PC-3 (cell line): ENCODE results near the gene PDLIM1. TPM values are rescaled to one million over a fixed set of nuclear protein-coding genes. Genes with fewer than 3 reads are reported as not detected.

Experiments used
- ATAC-seq: fragments of 200-7000 bp; cut with Tn5 transposase; 2 replicates; pipeline ENCODE4 v1.9.1; 2020; ENCODE audit warnings: mild to moderate bottlenecking, moderate library complexity
- BruUV-seq: library from RNA; stranded (reverse); fragments of 400-500 nt; replicated peaks from 2 replicates; lab custom pipeline; 2021; lab: Mats Ljungman, UMichigan
- CTCF ChIA-PET: fragments of 300-600 bp; sonication (Branson Sonifier 250); formaldehyde crosslinking; loops from one replicate; lab custom pipeline; 2022; ENCODE audit warnings: antibody characterized with exemption; lab: Charles Lee
- POLR2A ChIA-PET: fragments of 300-600 bp; sonication (Branson Sonifier 250); formaldehyde crosslinking; loops from one replicate; lab custom pipeline; 2022; ENCODE audit warnings: antibody characterized with exemption; ENCODE audit not compliant: unreplicated experiment; lab: Charles Lee
- DNase-seq: peaks from one replicate; pipeline ENCODE4 v3.0.0-alpha.2; 2015
- H2AFZ ChIP-seq: fragments of 300-600 bp; sonication (generic); 2 replicates; pipeline ENCODE4 v1.6.0; 2016; ENCODE audit warnings: antibody characterized with exemption, low read length
- H3F3A ChIP-seq: fragments of 300-600 bp; sonication (generic); one replicate; pipeline ENCODE4 v1.6.0; 2017; ENCODE audit warnings: antibody characterized with exemption, low read length, control low read depth, mild to moderate bottlenecking; ENCODE audit not compliant: unreplicated experiment
- H3K27ac ChIP-seq: fragments of 300-600 bp; sonication (generic); 2 replicates; pipeline ENCODE4 v1.5.1; 2016; ENCODE audit warnings: mild to moderate bottlenecking, low read length
- H3K27me3 ChIP-seq: fragments of 300-600 bp; sonication (generic); 2 replicates; pipeline ENCODE4 v1.6.1; 2016; ENCODE audit warnings: low read length, mixed read lengths
- H3K36me3 ChIP-seq: fragments of 300-600 bp; sonication (generic); 2 replicates; pipeline ENCODE4 v1.6.1; 2016; ENCODE audit warnings: low read depth, mixed run types, low read length, mixed read lengths
- H3K4me1 ChIP-seq: fragments of 300-600 bp; sonication (generic); 2 replicates; pipeline ENCODE4 v1.5.1; 2016; ENCODE audit warnings: low read length; ENCODE audit not compliant: insufficient read depth
- H3K4me2 ChIP-seq: fragments of 300-600 bp; sonication (generic); 2 replicates; pipeline ENCODE4 v1.6.0; 2016; ENCODE audit warnings: low read length
- H3K4me3 ChIP-seq: fragments of 300-600 bp; sonication (generic); 2 replicates; pipeline ENCODE4 v1.5.1; 2016; ENCODE audit warnings: mild to moderate bottlenecking, low read length, mixed read lengths
- H3K79me2 ChIP-seq: fragments of 300-600 bp; sonication (generic); 2 replicates; pipeline ENCODE4 v1.6.1; 2017; ENCODE audit warnings: low read length, mixed read lengths
- H3K9ac ChIP-seq: fragments of 300-600 bp; sonication (generic); 2 replicates; pipeline ENCODE4 v1.6.0; 2016; ENCODE audit warnings: mild to moderate bottlenecking, low read length
- H3K9me2 ChIP-seq: fragments of 300-600 bp; sonication (generic); replicated peaks from 2 replicates; pipeline ENCODE4 v1.6.1; 2016; ENCODE audit warnings: mixed run types, low read length, mixed read lengths
- H3K9me3 ChIP-seq: fragments of 300-600 bp; sonication (generic); 2 replicates; pipeline ENCODE4 v1.6.1; 2016; ENCODE audit warnings: low read length, mixed read lengths
- H4K20me1 ChIP-seq: fragments of 300-600 bp; sonication (generic); 2 replicates; pipeline ENCODE4 v1.6.1; 2016; ENCODE audit warnings: low read length, mixed read lengths
- CTCF ChIP-seq: fragments of 300-600 bp; sonication (generic); conservative IDR thresholded peaks from 2 replicates; pipeline ENCODE4 v1.5.1; 2017; ENCODE audit warnings: antibody characterized with exemption, low read depth, mild to moderate bottlenecking, low read length
- EZH2 ChIP-seq: fragments of 300-600 bp; sonication (generic); IDR thresholded peaks from one replicate; pipeline ENCODE4 v1.6.1; 2017; ENCODE audit warnings: antibody characterized with exemption, mild to moderate bottlenecking, low read length; ENCODE audit not compliant: unreplicated experiment
- EZH2phosphoT487 ChIP-seq: fragments of 300-600 bp; sonication (generic); IDR thresholded peaks from 2 replicates; pipeline ENCODE4 v1.6.1; 2018; ENCODE audit warnings: mild to moderate bottlenecking, antibody characterized with exemption, low read length, borderline replicate concordance
- intact Hi-C: fragments of 100-400 bp; cut with micrococcal nuclease; formaldehyde crosslinking; loops from 2 replicates; pipeline ENCODE4 v1.9.0; 2023
- total RNA-seq: library from RNA; depleted of rRNA; stranded (reverse); fragments of >200 nt; gene quantifications from 2 replicates; pipeline ENCODE4 v1.2.3, GENCODE V29; 2014

The PDLIM1 gene
- total RNA-seq, 1 experiment from 2014 or later, result 28.2 TPM

GRCh38 chr10:95337423-95338160 is 46.8 kb upstream of the PDLIM1 start:
- Histone ChIP-seq H3K9me3 (no peaks in the 10 kb centered on the region), H3K4me3 (no peak overlapping the region), H3K9ac (no peak overlapping the region), H3F3A (no peaks in the 10 kb centered on the region), H3K9me2 (no peaks in the 10 kb centered on the region), H4K20me1 (no peaks in the 10 kb centered on the region), H3K4me2 (no peak overlapping the region), H3K36me3 (no peaks in the 10 kb centered on the region), H3K4me1 (peaks cover 29% of the 10 kb centered on the region), H3K27ac (no peak overlapping the region), H3K79me2 (no peaks in the 10 kb centered on the region), H3K27me3 (no peaks in the 10 kb centered on the region), H2AFZ (no peak overlapping the region)
- intact Hi-C loops, result no loop called here
- POLR2A ChIA-PET, result no interaction called here
- DNase-seq, result no peak
- no TSS peak for BruUV-seq
- no peak for ATAC-seq
- TF ChIP-seq CTCF (no peak), EZH2 (no peak), EZH2phosphoT487 (no peak)
- CTCF ChIA-PET, result no interaction called here

GRCh38 chr10:95336702-95337101 is 45.9 kb upstream of the PDLIM1 start:
- no peak overlapping the region for H2AFZ ChIP-seq
- no peak overlapping the region for H3K4me2 ChIP-seq
- H3K79me2 ChIP-seq, result no peaks in the 10 kb centered on the region
- no peaks in the 10 kb centered on the region for H3F3A ChIP-seq
- CTCF ChIA-PET, result interaction anchor here (0.6 kb wide), 1 partner anchor 29 kb away, joined by 3 read pairs; no protein-coding TSS in a partner anchor
- no peak for DNase-seq
- intact Hi-C loops, result no loop called here
- H3K36me3 ChIP-seq, result no peaks in the 10 kb centered on the region
- no peaks in the 10 kb centered on the region for H3K9me2 ChIP-seq
- ATAC-seq, result no peak
- no peak overlapping the region for H3K9ac ChIP-seq
- H3K9me3 ChIP-seq, result no peaks in the 10 kb centered on the region
- H3K4me1 ChIP-seq, result peaks cover 29% of the 10 kb centered on the region
- POLR2A ChIA-PET, result no interaction called here
- H4K20me1 ChIP-seq, result no peaks in the 10 kb centered on the region
- H3K4me3 ChIP-seq, result no peak overlapping the region
- TF ChIP-seq CTCF (no peak), EZH2 (no peak), EZH2phosphoT487 (no peak)
- BruUV-seq, result no TSS peak
- no peak overlapping the region for H3K27ac ChIP-seq
- no peaks in the 10 kb centered on the region for H3K27me3 ChIP-seq
